KMS-11 (cell line): ENCODE measurements around the gene SCLY.
"Not testable (repeated sequence)": the region's sequence is repeated elsewhere in the genome, so short reads cannot be mapped to it uniquely, and the experiment has no call there.

ENCODE experiments used
- H2AFZ ChIP-seq: fragments of 200-600 bp; sonication (generic); 2 replicates; pipeline ENCODE4 v1.6.1; 2016; ENCODE audit warnings: antibody characterized with exemption, mixed run types, low read depth
- H3K27ac ChIP-seq: fragments of 200-600 bp; sonication (generic); 2 replicates; pipeline ENCODE4 v1.6.1; 2016; ENCODE audit warnings: mild to moderate bottlenecking, mixed run types
- H3K27me3 ChIP-seq: fragments of 200-600 bp; sonication (generic); 2 replicates; pipeline ENCODE4 v1.6.1; 2017; ENCODE audit warnings: mild to moderate bottlenecking, low read depth, mixed run types, moderate library complexity; ENCODE audit not compliant: insufficient read depth
- H3K36me3 ChIP-seq: fragments of 200-600 bp; sonication (generic); 2 replicates; pipeline ENCODE4 v1.6.1; 2017; ENCODE audit warnings: mild to moderate bottlenecking, mixed run types; ENCODE audit not compliant: insufficient read depth
- H3K4me1 ChIP-seq: fragments of 200-600 bp; sonication (generic); 2 replicates; pipeline ENCODE4 v1.6.1; 2016; ENCODE audit warnings: mild to moderate bottlenecking, low read depth, mixed run types; ENCODE audit not compliant: poor library complexity, severe bottlenecking
- H3K4me2 ChIP-seq: fragments of 200-600 bp; sonication (generic); 2 replicates; pipeline ENCODE4 v1.7.0; 2016; ENCODE audit warnings: mild to moderate bottlenecking, mixed run types
- H3K4me3 ChIP-seq: fragments of 200-600 bp; sonication (generic); IDR thresholded peaks from 2 replicates; pipeline ENCODE4 v1.6.1; 2017; ENCODE audit warnings: low read depth, low read length, mixed read lengths; ENCODE audit not compliant: insufficient read depth
- H3K79me2 ChIP-seq: fragments of 200-600 bp; sonication (generic); 2 replicates; pipeline ENCODE4 v1.6.1; 2016; ENCODE audit warnings: low read depth, mixed run types; ENCODE audit not compliant: insufficient read depth
- H3K9ac ChIP-seq: fragments of 200-600 bp; sonication (generic); 2 replicates; pipeline ENCODE4 v1.6.1; 2016; ENCODE audit warnings: mild to moderate bottlenecking, mixed run types
- H4K20me1 ChIP-seq: fragments of 200-600 bp; sonication (generic); 2 replicates; pipeline ENCODE4 v1.6.1; 2016; ENCODE audit warnings: mild to moderate bottlenecking, mixed run types; ENCODE audit not compliant: insufficient read depth
- CTCF ChIP-seq: fragments of 200-600 bp; sonication (generic); conservative IDR thresholded peaks from 2 replicates; pipeline ENCODE4 v1.6.1; 2017; ENCODE audit warnings: low read depth, mild to moderate bottlenecking, antibody characterized with exemption, low read length, moderate library complexity, mixed read lengths

SCLY gene

DNA sequence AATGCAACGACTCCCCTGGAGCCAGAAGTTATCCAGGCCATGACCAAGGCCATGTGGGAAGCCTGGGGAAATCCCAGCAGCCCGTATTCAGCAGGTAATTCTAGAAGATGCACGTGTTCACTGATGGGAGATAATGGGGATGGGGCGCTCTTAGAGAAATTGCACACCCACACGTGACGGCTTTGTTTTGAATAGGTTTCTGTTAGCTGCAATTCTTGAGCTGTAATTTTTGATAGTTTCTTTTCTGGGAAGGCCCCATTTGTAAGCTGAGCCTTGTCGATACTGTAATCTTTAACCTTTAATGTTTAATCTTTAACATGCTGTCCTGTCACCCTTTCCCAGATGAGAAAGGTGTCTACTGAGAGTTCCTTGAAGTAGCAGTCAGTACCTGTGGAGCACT is 3.6 kb downstream of the SCLY start:
- H2AFZ ChIP-seq, result no peak overlapping the region
- no peak overlapping the region for H3K4me3 ChIP-seq
- no peak overlapping the region for H3K27ac ChIP-seq
- no peaks in the 10 kb centered on the region for H4K20me1 ChIP-seq
- TF ChIP-seq CTCF, result no peak
- H3K4me1 ChIP-seq, result peaks cover 47% of the 10 kb centered on the region
- no peak overlapping the region for H3K4me2 ChIP-seq
- no peak overlapping the region for H3K9ac ChIP-seq
- no peaks in the 10 kb centered on the region for H3K27me3 ChIP-seq
- 0 out of 2 replicates have a peak, but pooled peaks cover 4% of the 10 kb centered on the region for H3K79me2 ChIP-seq
- no peaks in the 10 kb centered on the region for H3K36me3 ChIP-seq

DNA sequence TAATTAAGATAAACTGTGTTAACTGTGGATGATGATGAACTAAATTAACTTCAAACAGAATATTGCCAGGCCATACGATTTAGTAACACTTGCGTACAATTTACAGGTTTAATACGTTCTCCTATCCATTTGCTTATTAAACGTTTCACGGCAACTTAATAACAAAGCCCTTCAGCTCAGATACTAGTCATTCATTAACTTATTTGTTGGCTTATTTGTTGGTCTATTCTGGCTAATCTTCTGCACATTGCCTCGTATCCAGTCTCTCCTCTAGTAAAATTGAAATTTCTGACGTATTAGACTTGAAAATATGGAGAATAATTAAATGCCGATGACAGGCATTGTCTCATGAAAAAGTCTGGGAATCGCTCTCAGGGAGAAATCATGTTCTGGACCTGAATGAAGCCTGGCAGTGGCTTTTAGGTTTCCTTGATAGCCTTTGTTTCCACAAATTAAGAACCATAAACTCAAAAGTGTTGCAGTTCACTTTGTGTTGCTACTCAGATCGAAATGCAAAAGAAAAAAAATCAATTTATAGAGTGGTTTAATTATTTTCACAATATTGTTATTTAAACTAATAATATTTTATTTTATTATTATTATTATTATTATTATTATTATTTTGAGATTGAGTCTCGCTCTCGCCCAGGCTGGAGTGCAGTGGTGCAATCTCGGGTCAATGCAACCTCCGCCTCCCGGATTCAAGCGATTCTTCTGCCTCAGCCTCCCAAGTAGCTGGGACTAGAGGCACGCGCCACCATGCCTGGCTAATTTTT is 4.5 kb downstream of the SCLY start:
- Histone ChIP-seq H3K4me2 (no peak overlapping the region), H3K36me3 (no peaks in the 10 kb centered on the region), H3K27ac (no peak overlapping the region), H2AFZ (no peak overlapping the region), H3K79me2 (0 out of 2 replicates have a peak, but pooled peaks cover 4% of the 10 kb centered on the region), H3K27me3 (no peaks in the 10 kb centered on the region), H3K9ac (no peak overlapping the region), H4K20me1 (no peaks in the 10 kb centered on the region), H3K4me1 (peaks cover 39% of the 10 kb centered on the region), H3K4me3 (no peak overlapping the region)
- no peak for TF ChIP-seq CTCF

GRCh38 chr2:238066218-238066617 is 5.4 kb downstream of the SCLY start:
- no peak overlapping the region for H3K4me2 ChIP-seq
- TF ChIP-seq CTCF, result no peak
- no peak overlapping the region for H3K27ac ChIP-seq
- H3K4me3 ChIP-seq, result no peak overlapping the region
- H3K36me3 ChIP-seq, result no peaks in the 10 kb centered on the region
- no peaks in the 10 kb centered on the region for H3K27me3 ChIP-seq
- H3K9ac ChIP-seq, result no peak overlapping the region
- H3K79me2 ChIP-seq, result 0 out of 2 replicates have a peak, but pooled peaks cover 4% of the 10 kb centered on the region
- no peak overlapping the region for H2AFZ ChIP-seq
- H3K4me1 ChIP-seq, result peaks cover 39% of the 10 kb centered on the region
- no peaks in the 10 kb centered on the region for H4K20me1 ChIP-seq

- not testable (repeated sequence) for H3K27ac ChIP-seq, H3K4me3 ChIP-seq, H4K20me1 ChIP-seq, H3K27me3 ChIP-seq, H3K4me2 ChIP-seq, H3K79me2 ChIP-seq, H3K9ac ChIP-seq, H2AFZ ChIP-seq, H3K36me3 ChIP-seq
- peaks cover 38% of the 10 kb centered on the region for H3K4me1 ChIP-seq
Observed at GRCh38 chr2:238066718-238067117, 5.9 kb downstream of the SCLY start.

DNA sequence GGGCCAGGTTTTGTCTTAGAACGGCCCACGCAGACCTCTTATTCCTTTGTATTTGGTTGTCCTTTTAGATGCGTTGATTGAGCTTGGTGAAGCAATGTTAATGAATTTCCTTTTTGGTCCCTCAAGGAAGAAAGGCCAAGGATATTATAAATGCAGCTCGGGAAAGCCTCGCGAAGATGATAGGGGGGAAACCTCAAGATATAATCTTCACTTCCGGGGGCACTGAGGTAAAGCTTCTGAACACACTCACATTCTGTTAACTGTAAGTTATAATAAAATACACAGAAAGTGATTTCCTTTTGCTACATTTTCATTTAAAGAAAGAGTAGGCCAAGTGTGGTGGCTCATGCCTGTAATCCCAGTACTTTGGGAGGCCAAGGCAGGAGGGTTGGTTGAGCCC is 7.1 kb downstream of the SCLY start:
- H3K27me3 ChIP-seq, result no peaks in the 10 kb centered on the region
- H3K36me3 ChIP-seq, result no peaks in the 10 kb centered on the region
- H3K27ac ChIP-seq, result no peak overlapping the region
- no peak overlapping the region for H3K4me2 ChIP-seq
- no peaks in the 10 kb centered on the region for H4K20me1 ChIP-seq
- H3K79me2 ChIP-seq, result no peaks in the 10 kb centered on the region
- no peak overlapping the region for H2AFZ ChIP-seq
- no peak overlapping the region for H3K9ac ChIP-seq
- H3K4me3 ChIP-seq, result no peak overlapping the region
- TF ChIP-seq CTCF, result no peak
- peaks cover 25% of the 10 kb centered on the region for H3K4me1 ChIP-seq
